HEK293T (cell line): Measurements from ENCODE around the gene PEAK1.

ENCODE experiments used
- ELF4 ChIP-seq: fragments of 450-650 bp; IDR thresholded peaks from 2 replicates; pipeline ENCODE4 v1.6.1; 2017; ENCODE audit warnings: antibody characterized with exemption
- FOXK2 ChIP-seq: fragments of 450-650 bp; IDR thresholded peaks from 2 replicates; pipeline ENCODE4 v1.6.1; 2016; ENCODE audit warnings: mild to moderate bottlenecking
- LEF1 ChIP-seq: fragments of 450-650 bp; IDR thresholded peaks from 2 replicates; pipeline ENCODE4 v1.6.1; 2017; ENCODE audit warnings: mild to moderate bottlenecking, borderline replicate concordance
- NFRKB ChIP-seq: fragments of 450-650 bp; IDR thresholded peaks from 2 replicates; pipeline ENCODE4 v1.6.1; 2016; ENCODE audit warnings: mild to moderate bottlenecking, moderate library complexity
- SP1 ChIP-seq: fragments of 450-650 bp; IDR thresholded peaks from 2 replicates; pipeline ENCODE4 v1.6.1; 2017
- SUZ12 ChIP-seq: fragments of 450-650 bp; IDR thresholded peaks from 2 replicates; pipeline ENCODE4 v1.6.1; 2016; ENCODE audit warnings: mild to moderate bottlenecking
- ZNF384 ChIP-seq: fragments of 450-650 bp; IDR thresholded peaks from 2 replicates; pipeline ENCODE4 v1.6.1; 2016

GRCh38 chr15:77068633-77069032 is 351.3 kb downstream of the PEAK1 start:
- TF ChIP-seq ELF4 (no peak), SUZ12 (no peak), SP1 (no peak), ZNF384 (no peak), LEF1 (no peak), FOXK2 (no peak), NFRKB (no peak)
